GM12878 (cell line): ENCODE results near the gene RTN4RL1. TPM values are rescaled to one million over a fixed set of nuclear protein-coding genes. Genes with fewer than 3 reads are reported as not detected.

Experiments
- ATAC-seq: fragments of 200-7000 bp; cut with Tn5 transposase; 3 replicates; pipeline ENCODE4 v1.9.1; 2020; ENCODE audit warnings: mild to moderate bottlenecking, moderate library complexity
- BruUV-seq: library from RNA; stranded (reverse); fragments of 400-500 nt; replicated peaks from 2 replicates; lab custom pipeline; 2021; lab: Mats Ljungman, UMichigan
- CTCF ChIA-PET: fragments of 300-600 bp; sonication (Branson Sonifier 250); formaldehyde crosslinking; extraction: SDS; loops from one replicate; lab custom pipeline; 2021; ENCODE audit warnings: inconsistent platforms; lab: Yijun Ruan, JAX
- POLR2A ChIA-PET: fragments of 350-600 bp; formaldehyde crosslinking; extraction: SDS; loops from one replicate; lab custom pipeline; 2021; ENCODE audit warnings: inconsistent platforms; lab: Charles Lee
- RAD21 ChIA-PET: fragments of 300-600 bp; sonication (Branson Sonifier 250); formaldehyde crosslinking; loops from one replicate; lab custom pipeline; 2023; ENCODE audit warnings: antibody characterized with exemption; ENCODE audit not compliant: unreplicated experiment; lab: Charles Lee
- SMC1A ChIA-PET: fragments of 300-600 bp; sonication (Branson Sonifier 250); formaldehyde crosslinking; loops from one replicate; lab custom pipeline; 2023; ENCODE audit not compliant: unreplicated experiment, uncharacterized antibody; lab: Charles Lee
- DNase-seq: peaks from one replicate; pipeline ENCODE4 v3.0.0-alpha.2; 2011; ENCODE audit warnings: low read depth, low spot score
- FAIRE-seq: peaks from 3 replicates; lab custom pipeline; 2011; peaks lifted over from hg19 to GRCh38; lab: Jason Lieb, UNC
- H2AFZ ChIP-seq: 2 replicates; pipeline ENCODE4 v1.6.0; 2011; ENCODE audit warnings: low read depth, low read length, control low read depth; ENCODE audit not compliant: control insufficient read depth
- H3K27ac ChIP-seq: 2 replicates; pipeline ENCODE4 v1.5.1; 2011; ENCODE audit warnings: control low read depth; ENCODE audit not compliant: control insufficient read depth, insufficient read depth
- H3K27me3 ChIP-seq, 2 experiments: replicated peaks in 1 of 2; 2 replicates each; pipeline versions ENCODE4 v1.6.0 to v1.6.1; 2011; ENCODE audit warnings: low read length in 1 of 2; ENCODE audit not compliant: control insufficient read depth in 2 of 2, insufficient read depth in 2 of 2
- H3K36me3 ChIP-seq, 2 experiments: 2 replicates each; pipeline ENCODE4 v1.5.1; 2011; ENCODE audit warnings: low read length in 1 of 2; ENCODE audit not compliant: control insufficient read depth in 2 of 2, insufficient read depth in 2 of 2
- H3K4me1 ChIP-seq: 2 replicates; pipeline ENCODE4 v1.6.1; 2011; ENCODE audit warnings: mild to moderate bottlenecking, low read length, moderate library complexity, mixed read lengths; ENCODE audit not compliant: control insufficient read depth, insufficient read depth
- H3K4me2 ChIP-seq: 2 replicates; pipeline ENCODE4 v1.6.0; 2011; ENCODE audit warnings: control low read depth; ENCODE audit not compliant: control insufficient read depth, insufficient read depth
- H3K4me3 ChIP-seq: fragments of 200-600 bp; sonication (generic); 2 replicates; pipeline ENCODE4 v1.5.1; 2016
- H3K79me2 ChIP-seq: 2 replicates; pipeline ENCODE4 v1.6.0; 2011; ENCODE audit warnings: low read length; ENCODE audit not compliant: control insufficient read depth, insufficient read depth
- H3K9ac ChIP-seq: 2 replicates; pipeline ENCODE4 v1.8.0; 2011; ENCODE audit warnings: low read length, control low read depth, mixed read lengths; ENCODE audit not compliant: control insufficient read depth, insufficient read depth
- H3K9me3 ChIP-seq: replicated peaks from 3 replicates; pipeline ENCODE4 v1.5.1; 2011; ENCODE audit warnings: mild to moderate bottlenecking, low read length; ENCODE audit not compliant: control insufficient read depth, insufficient read depth
- H4K20me1 ChIP-seq: 2 replicates; pipeline ENCODE4 v1.6.0; 2011; ENCODE audit not compliant: control insufficient read depth, insufficient read depth
- BCL3 ChIP-seq: IDR thresholded peaks from 2 replicates; pipeline ENCODE4 v1.6.1; 2011; ENCODE audit warnings: borderline replicate concordance, low read depth, mild to moderate bottlenecking, moderate library complexity, low read length; ENCODE audit not compliant: insufficient read depth, poor library complexity, severe bottlenecking
- CBX5 ChIP-seq: sonication (generic); IDR thresholded peaks from 2 replicates; pipeline ENCODE4 v1.6.1; 2016; ENCODE audit warnings: low read depth, moderate library complexity, mild to moderate bottlenecking, inconsistent platforms
- DPF2 ChIP-seq: fragments of 450-650 bp; IDR thresholded peaks from 2 replicates; pipeline ENCODE4 v1.6.1; 2017; ENCODE audit warnings: mild to moderate bottlenecking
- IRF3 ChIP-seq: fragments of 450-650 bp; IDR thresholded peaks from 2 replicates; pipeline ENCODE4 v1.6.1; 2014; ENCODE audit warnings: mild to moderate bottlenecking
- MAX ChIP-seq: IDR thresholded peaks from 2 replicates; pipeline ENCODE4 v1.6.1; 2012; ENCODE audit warnings: low read depth, low read length, improper control_type of control experiment
- MLLT1 ChIP-seq: fragments of 450-650 bp; IDR thresholded peaks from 2 replicates; pipeline ENCODE4 v1.6.1; 2016; ENCODE audit warnings: mild to moderate bottlenecking
- PAX8 ChIP-seq: fragments of 450-650 bp; IDR thresholded peaks from 2 replicates; pipeline ENCODE4 v1.6.1; 2017; ENCODE audit warnings: mild to moderate bottlenecking, moderate library complexity
- SUZ12 ChIP-seq: fragments of 200-600 bp; sonication (generic); IDR thresholded peaks from one replicate; pipeline ENCODE4 v1.6.1; 2018; ENCODE audit warnings: antibody characterized with exemption, mild to moderate bottlenecking; ENCODE audit not compliant: unreplicated experiment
- TCF3 ChIP-seq: IDR thresholded peaks from 2 replicates; pipeline ENCODE4 v1.6.1; 2012; ENCODE audit warnings: low read depth, mild to moderate bottlenecking, low read length, borderline replicate concordance; ENCODE audit not compliant: insufficient read depth
- ZSCAN29 ChIP-seq: fragments of 450-650 bp; IDR thresholded peaks from 2 replicates; pipeline ENCODE4 v1.6.1; 2017; ENCODE audit warnings: mild to moderate bottlenecking, moderate library complexity
- WGBS: methylation state at CpG from one replicate; pipeline ENCODE4 v1.1.6; 2016; ENCODE audit warnings: low lambda C conversion rate; ENCODE audit not compliant: insufficient replicate concordance, insufficient coverage; ENCODE audit errors: missing lambda C conversion rate; 5-methylcytosine and 5-hydroxymethylcytosine counted together
- in situ Hi-C: fragments of 300-500 bp; cut with MboI; formaldehyde crosslinking; loops from 9 replicates; pipeline ENCODE4 v1.14.3; 2018; ENCODE audit warnings: mixed read lengths
- intact Hi-C: fragments of 100-400 bp; cut with micrococcal nuclease; formaldehyde crosslinking; loops from one replicate; pipeline ENCODE4 v1.14.2; 2022; ENCODE audit not compliant: unreplicated experiment
- polyA plus RNA-seq, 11 experiments: library from polyadenylated mRNA; depleted of rRNA in 4 of 11; unstranded in 6 of 11; stranded (reverse) in 5 of 11; fragments of >200 nt; fragmentation: Nextera tagmentation in 4 of 11; fragmentation: Illumina TruSeq in 1 of 11; extraction: Ambion mirVana in 4 of 11; extraction: Trizol in 1 of 11; gene quantifications; 1 replicate in 1 of 11; 2 replicates in 10 of 11; pipeline versions ENCODE4 v1.2.1 to v1.2.3, GENCODE V29; 2011 to 2016; ENCODE audit warnings: inconsistent platforms in 2 of 11, missing spikeins in 2 of 11, low read depth in 1 of 11
- total RNA-seq, 4 experiments: library from RNA; depleted of rRNA in 3 of 4; stranded (reverse); fragments of >200 nt in 3 of 4; fragmentation: Illumina TruSeq in 1 of 4; extraction: Trizol in 1 of 4; gene quantifications; 2 replicates each; pipeline versions ENCODE4 v1.2.1 to v1.2.3, GENCODE V29; 2013 to 2021

The RTN4RL1 gene
- total and polyA plus RNA-seq, 10 of the 15 experiments (the other 5 are each of a cell fraction or from before 2014, with no cell fraction given) = 0.08 to 0.11 (median 0.10) TPM; not detected in 7

- TF ChIP-seq MAX = no peak
- no peak for TF ChIP-seq BCL3
- TF ChIP-seq SUZ12 = no peak
These were observed 75.4 kb downstream of the RTN4RL1 start (continued) for GRCh38 chr17:1949754-1950153.

GRCh38 chr17:1948517-1948825, 76.7 kb downstream of the RTN4RL1 start:
- ATAC-seq = no peak
- no peak for TF ChIP-seq TCF3
- no peak for TF ChIP-seq IRF3
- no peak for TF ChIP-seq MLLT1
- no peak for TF ChIP-seq PAX8
- no peak for TF ChIP-seq MAX
- no peak for TF ChIP-seq ZSCAN29
- TF ChIP-seq CBX5 = no peak
- no peak for TF ChIP-seq DPF2
- TF ChIP-seq BCL3 = no peak
- H3K9me3 ChIP-seq = no peaks in the 10 kb centered on the region
- BruUV-seq = no TSS peak
- in situ Hi-C loops (no loop called here), intact Hi-C loops (no loop called here)
- no peak for DNase-seq
- H3K79me2 ChIP-seq = no peaks in the 10 kb centered on the region
- WGBS = 62% methylated on average over 10 of the region's 14 CpGs
- H3K36me3 ChIP-seq = no peaks in the 10 kb centered on the region
- H3K4me2 ChIP-seq = no peak overlapping the region
- H4K20me1 ChIP-seq = no peaks in the 10 kb centered on the region
- no peak overlapping the region for H3K9ac ChIP-seq
- ChIA-PET POLR2A (no interaction called here), CTCF (no interaction called here), SMC1A (no interaction called here), RAD21 (no interaction called here)
- no peaks in the 10 kb centered on the region for H3K27me3 ChIP-seq
- H3K4me1 ChIP-seq = no peaks in the 10 kb centered on the region; the same call in 1 of the 2 replicates
- H3K27ac ChIP-seq = no peak overlapping the region
- H2AFZ ChIP-seq = no peak overlapping the region
- no peak overlapping the region for H3K4me3 ChIP-seq
- no peak for FAIRE-seq
